ENCODE measurements around the gene CYP21A2.
"Not testable (repeated sequence)": the region's sequence is repeated elsewhere in the genome, so short reads cannot be mapped to it uniquely, and the experiment has no call there.

The CYP21A2 gene

GRCh38 chr6:32041385-32041784 is 3.2 kb downstream of the CYP21A2 start:
- DNase-seq (ENCODE audit: extremely low read depth, insufficient read length); H3K36me3 ChIP-seq (ENCODE audit: control insufficient read depth, insufficient read depth, low read length); H3K27me3 ChIP-seq (replicated peaks; ENCODE audit: control insufficient read depth, insufficient read depth, low read length); H3K4me3 ChIP-seq (replicated peaks; ENCODE audit: low read depth, low read length): not testable (repeated sequence)

- H3K36me3 ChIP-seq (ENCODE audit: control insufficient read depth, insufficient read depth, low read length); DNase-seq (ENCODE audit: extremely low read depth, insufficient read length); H3K4me3 ChIP-seq (replicated peaks; ENCODE audit: low read depth, low read length); H3K27me3 ChIP-seq (replicated peaks; ENCODE audit: control insufficient read depth, insufficient read depth, low read length): not testable (repeated sequence)
These were observed 4.1 kb downstream of the CYP21A2 start for GRCh38 chr6:32042276-32042675.

GRCh38 chr6:32043589-32044380 is 5.6 kb downstream of the CYP21A2 start:
- not testable (repeated sequence) for H3K27me3 ChIP-seq (replicated peaks; ENCODE audit: control insufficient read depth, insufficient read depth, low read length); H3K36me3 ChIP-seq (ENCODE audit: control insufficient read depth, insufficient read depth, low read length); H3K4me3 ChIP-seq (replicated peaks; ENCODE audit: low read depth, low read length); DNase-seq (ENCODE audit: extremely low read depth, insufficient read length)

- not testable (repeated sequence) for H3K27me3 ChIP-seq (replicated peaks; ENCODE audit: control insufficient read depth, insufficient read depth, low read length); H3K36me3 ChIP-seq (ENCODE audit: control insufficient read depth, insufficient read depth, low read length); DNase-seq (ENCODE audit: extremely low read depth, insufficient read length); H3K4me3 ChIP-seq (replicated peaks; ENCODE audit: low read depth, low read length)
These were observed 6.7 kb downstream of the CYP21A2 start for GRCh38 chr6:32044916-32045315.

GRCh38 chr6:32045811-32046449 is 7.7 kb downstream of the CYP21A2 start:
- Histone ChIP-seq H3K27me3 (replicated peaks; ENCODE audit: control insufficient read depth, insufficient read depth, low read length) (no peaks in the 10 kb centered on the region; the same call in 1 of the 2 replicates), H3K36me3 (ENCODE audit: control insufficient read depth, insufficient read depth, low read length) (no peaks in the 10 kb centered on the region), H3K4me3 (replicated peaks; ENCODE audit: low read depth, low read length) (no peak overlapping the region)
- no peak for TF ChIP-seq CTCF (IDR thresholded peaks at IDR 0.05; ENCODE audit: insufficient read depth, low read length, poor library complexity, severe bottlenecking)
- no peak for DNase-seq (ENCODE audit: extremely low read depth, insufficient read length)

- TF ChIP-seq CTCF (IDR thresholded peaks at IDR 0.05; ENCODE audit: insufficient read depth, low read length, poor library complexity, severe bottlenecking): no peak
- DNase-seq (ENCODE audit: extremely low read depth, insufficient read length): no peak
- no peak overlapping the region for H3K4me3 ChIP-seq (replicated peaks; ENCODE audit: low read depth, low read length)
- no peaks in the 10 kb centered on the region for H3K36me3 ChIP-seq (ENCODE audit: control insufficient read depth, insufficient read depth, low read length)
- H3K27me3 ChIP-seq (replicated peaks; ENCODE audit: control insufficient read depth, insufficient read depth, low read length): no peaks in the 10 kb centered on the region; the same call in 1 of the 2 replicates
These were observed 8.4 kb downstream of the CYP21A2 start for GRCh38 chr6:32046450-32047083.

GRCh38 chr6:32047084-32047478 is 8.9 kb downstream of the CYP21A2 start:
- TF ChIP-seq CTCF (IDR thresholded peaks at IDR 0.05; ENCODE audit: insufficient read depth, low read length, poor library complexity, severe bottlenecking): no peak
- H3K27me3 ChIP-seq (replicated peaks; ENCODE audit: control insufficient read depth, insufficient read depth, low read length): no peaks in the 10 kb centered on the region; the same call in 1 of the 2 replicates
- H3K36me3 ChIP-seq (ENCODE audit: control insufficient read depth, insufficient read depth, low read length): no peaks in the 10 kb centered on the region
- DNase-seq (ENCODE audit: extremely low read depth, insufficient read length): no peak
- no peak overlapping the region for H3K4me3 ChIP-seq (replicated peaks; ENCODE audit: low read depth, low read length)
